C4-2B (cell line): Measurements from ENCODE around the gene USP48.

Experiments used
- ZFX ChIP-seq: fragments of 450-650 bp; IDR thresholded peaks from 2 replicates; pipeline ENCODE4 v1.6.1; 2017
- TF ChIP-seq, protein P1 (sequence below): fragments of 450-650 bp; conservative IDR thresholded peaks from 2 replicates; pipeline ENCODE4 v1.5.1; 2017; ENCODE audit warnings: mild to moderate bottlenecking

DNA sequence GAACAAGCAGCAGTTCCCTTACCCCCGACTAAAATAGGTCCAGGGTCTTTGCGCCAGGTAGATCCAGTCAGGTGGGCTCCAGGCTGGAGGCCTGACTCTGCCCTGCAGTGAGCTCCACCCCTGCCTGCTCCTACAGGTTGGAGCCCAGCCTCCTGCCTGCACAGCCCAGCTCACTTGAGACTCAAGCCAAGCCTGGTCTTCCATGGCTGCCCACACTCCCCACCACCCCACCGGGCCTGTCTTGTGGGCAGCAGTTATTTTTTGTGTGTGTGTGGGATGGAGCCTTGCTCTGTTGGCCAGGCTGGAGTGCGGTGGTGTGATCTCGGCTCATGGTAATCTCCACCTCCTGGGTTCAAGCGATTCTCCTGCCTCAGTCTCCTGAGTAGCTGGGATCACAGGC is 142.3 kb downstream of the USP48 start:
- TF ChIP-seq, protein P1, sequence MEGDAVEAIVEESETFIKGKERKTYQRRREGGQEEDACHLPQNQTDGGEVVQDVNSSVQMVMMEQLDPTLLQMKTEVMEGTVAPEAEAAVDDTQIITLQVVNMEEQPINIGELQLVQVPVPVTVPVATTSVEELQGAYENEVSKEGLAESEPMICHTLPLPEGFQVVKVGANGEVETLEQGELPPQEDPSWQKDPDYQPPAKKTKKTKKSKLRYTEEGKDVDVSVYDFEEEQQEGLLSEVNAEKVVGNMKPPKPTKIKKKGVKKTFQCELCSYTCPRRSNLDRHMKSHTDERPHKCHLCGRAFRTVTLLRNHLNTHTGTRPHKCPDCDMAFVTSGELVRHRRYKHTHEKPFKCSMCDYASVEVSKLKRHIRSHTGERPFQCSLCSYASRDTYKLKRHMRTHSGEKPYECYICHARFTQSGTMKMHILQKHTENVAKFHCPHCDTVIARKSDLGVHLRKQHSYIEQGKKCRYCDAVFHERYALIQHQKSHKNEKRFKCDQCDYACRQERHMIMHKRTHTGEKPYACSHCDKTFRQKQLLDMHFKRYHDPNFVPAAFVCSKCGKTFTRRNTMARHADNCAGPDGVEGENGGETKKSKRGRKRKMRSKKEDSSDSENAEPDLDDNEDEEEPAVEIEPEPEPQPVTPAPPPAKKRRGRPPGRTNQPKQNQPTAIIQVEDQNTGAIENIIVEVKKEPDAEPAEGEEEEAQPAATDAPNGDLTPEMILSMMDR = no peak
- TF ChIP-seq ZFX = no peak
